Testis (tissue), 2 donors: ENCODE results near the gene ZNF195.
"Not testable (repeated sequence)": the region's sequence is repeated elsewhere in the genome, so short reads cannot be mapped to it uniquely, and the experiment has no call there.

Experiments used
- CTCF ChIP-seq, 3 experiments: fragments of 450-650 bp in 2 of 3; fragments of 200-600 bp in 1 of 3; sonication (generic) in 1 of 3; IDR thresholded peaks; one replicate each; pipeline ENCODE4 v1.5.1; 2016 to 2019; ENCODE audit warnings: antibody characterized with exemption in 3 of 3, mild to moderate bottlenecking in 2 of 3, moderate library complexity in 1 of 3
- POLR2A ChIP-seq: fragments of 450-650 bp; IDR thresholded peaks from one replicate; pipeline ENCODE4 v1.6.1; 2017; ENCODE audit warnings: antibody characterized with exemption, mild to moderate bottlenecking, moderate library complexity

GRCh38 chr11:3395468-3395867 is 16.5 kb upstream of the ZNF195 start:
- TF ChIP-seq CTCF (IDR thresholded peaks at IDR 0.05); POLR2A: not testable (repeated sequence)
